Neural cell (in vitro differentiated cells): ENCODE data around the gene ZNF573. TPM values are rescaled to one million over a fixed set of nuclear protein-coding genes. Genes with fewer than 3 reads are reported as not detected.
"Not testable (repeated sequence)": the region's sequence is repeated elsewhere in the genome, so short reads cannot be mapped to it uniquely, and the experiment has no call there.

Source experiments
- H2AFZ ChIP-seq: fragments of 200-600, 300-800 bp; sonication (generic), shearing (Covaris generic); 2 replicates; pipeline ENCODE4 v1.6.0; 2014; ENCODE audit warnings: low read depth, mild to moderate bottlenecking, antibody characterized with exemption, low read length, moderate library complexity
- H3F3A ChIP-seq: fragments of 200-600 bp; shearing (Covaris generic); 2 replicates; pipeline ENCODE4 v1.6.1; 2016; ENCODE audit warnings: mild to moderate bottlenecking, moderate library complexity, mixed read lengths, antibody characterized with exemption, low read length; ENCODE audit not compliant: insufficient read depth, poor library complexity, severe bottlenecking
- H3K27ac ChIP-seq: fragments of 200-600, 300-800 bp; sonication (generic), shearing (Covaris generic); 2 replicates; pipeline ENCODE4 v1.5.1; 2014; ENCODE audit warnings: mild to moderate bottlenecking, low read length, moderate library complexity
- H3K27me3 ChIP-seq: fragments of 300-800, 200-600 bp; sonication (generic), shearing (Covaris generic); 2 replicates; pipeline ENCODE4 v1.6.0; 2014; ENCODE audit warnings: mild to moderate bottlenecking, low read depth, low read length, moderate library complexity; ENCODE audit not compliant: insufficient read depth
- H3K36me3 ChIP-seq: fragments of 300-800, 200-600 bp; sonication (generic), shearing (Covaris generic); 2 replicates; pipeline ENCODE4 v1.5.1; 2014; ENCODE audit warnings: mild to moderate bottlenecking, antibody characterized with exemption, low read length, moderate library complexity; ENCODE audit not compliant: insufficient read depth
- H3K4me2 ChIP-seq: fragments of 300-800, 200-600 bp; sonication (generic), shearing (Covaris generic); 2 replicates; pipeline ENCODE4 v1.6.0; 2014; ENCODE audit warnings: mild to moderate bottlenecking, low read length
- H3K4me3 ChIP-seq: fragments of 300-800, 200-600 bp; sonication (generic), shearing (Covaris generic); 2 replicates; pipeline ENCODE4 v1.5.1; 2014; ENCODE audit warnings: mild to moderate bottlenecking, low read length, moderate library complexity
- H3K79me2 ChIP-seq: fragments of 200-600 bp; shearing (Covaris generic); replicated peaks from 2 replicates; pipeline ENCODE4 v1.6.0; 2014; ENCODE audit warnings: mild to moderate bottlenecking, low read length, moderate library complexity; ENCODE audit not compliant: insufficient read depth
- H3K9ac ChIP-seq: fragments of 300-800, 200-600 bp; sonication (generic), shearing (Covaris generic); 2 replicates; pipeline ENCODE4 v1.6.1; 2016; ENCODE audit warnings: mild to moderate bottlenecking, low read length, mixed read lengths
- H3K9me2 ChIP-seq: fragments of 200-600 bp; shearing (Covaris generic); 2 replicates; pipeline ENCODE4 v1.6.1; 2016; ENCODE audit warnings: mild to moderate bottlenecking, low read length, mixed read lengths; ENCODE audit not compliant: insufficient read depth
- H3K9me3 ChIP-seq: fragments of 200-600, 300-800 bp; sonication (generic), shearing (Covaris generic); 2 replicates; pipeline ENCODE4 v1.6.1; 2016; ENCODE audit warnings: mild to moderate bottlenecking, mixed run types, low read length, moderate library complexity, mixed read lengths
- H4K20me1 ChIP-seq: fragments of 200-600 bp; shearing (Covaris generic); 2 replicates; pipeline ENCODE4 v1.6.1; 2016; ENCODE audit warnings: mild to moderate bottlenecking, mixed run types; ENCODE audit not compliant: insufficient read depth
- CTCF ChIP-seq: fragments of 450-650 bp; IDR thresholded peaks from 2 replicates; pipeline ENCODE4 v1.5.1; 2014; ENCODE audit warnings: antibody characterized with exemption, mild to moderate bottlenecking, moderate library complexity; ENCODE audit not compliant: poor library complexity, severe bottlenecking
- EP300 ChIP-seq: fragments of 450-650 bp; conservative IDR thresholded peaks from 2 replicates; pipeline ENCODE4 v1.6.1; 2014; ENCODE audit warnings: antibody characterized with exemption, mild to moderate bottlenecking, moderate library complexity; ENCODE audit not compliant: poor library complexity, severe bottlenecking
- EZH2 ChIP-seq: fragments of 200-600, 300-800 bp; shearing (Covaris generic), sonication (generic); IDR thresholded peaks from 2 replicates; pipeline ENCODE4 v1.6.1; 2014; ENCODE audit warnings: antibody characterized with exemption, low read length, borderline replicate concordance, mild to moderate bottlenecking; ENCODE audit not compliant: insufficient read depth, poor library complexity, severe bottlenecking
- MXI1 ChIP-seq: fragments of 450-650 bp; conservative IDR thresholded peaks from 2 replicates; pipeline ENCODE4 v1.6.1; 2014; ENCODE audit warnings: antibody characterized with exemption, mild to moderate bottlenecking; ENCODE audit not compliant: poor library complexity, severe bottlenecking
- POLR2AphosphoS5 ChIP-seq: IDR thresholded peaks from 2 replicates; pipeline ENCODE4 v1.6.1; 2012
- RAD21 ChIP-seq: fragments of 450-650 bp; conservative IDR thresholded peaks from 2 replicates; pipeline ENCODE4 v1.6.1; 2014; ENCODE audit warnings: antibody characterized with exemption, mild to moderate bottlenecking, moderate library complexity
- REST ChIP-seq: IDR thresholded peaks from 2 replicates; pipeline ENCODE4 v1.6.1; 2012; ENCODE audit warnings: borderline replicate concordance
- SMC3 ChIP-seq: fragments of 450-650 bp; conservative IDR thresholded peaks from 2 replicates; pipeline ENCODE4 v1.6.1; 2014; ENCODE audit warnings: antibody characterized with exemption, mild to moderate bottlenecking, moderate library complexity; ENCODE audit not compliant: poor library complexity
- TAF1 ChIP-seq: IDR thresholded peaks from 2 replicates; pipeline ENCODE4 v1.6.1; 2012; ENCODE audit warnings: low read depth
- polyA minus RNA-seq: library from RNA; depleted of rRNA, polyadenylated mRNA; stranded (reverse); fragments of >200 nt; gene quantifications from 2 replicates; pipeline ENCODE4 v1.2.3, GENCODE V29; 2014
- polyA plus RNA-seq: library from polyadenylated mRNA; depleted of rRNA; stranded (reverse); fragments of >200 nt; gene quantifications from 2 replicates; pipeline ENCODE4 v1.2.3, GENCODE V29; 2014

ZNF573 gene
- polyA plus RNA-seq = 7.6 and 9.1 TPM in 2 replicates
- 31.4 and 39.0 TPM in 2 replicates for polyA minus RNA-seq

GRCh38 chr19:37779127-37780005 lies at the start of gene ZNF573:
ZNF573 (minus strand) TSS chr19:37779586; CDS start chr19:37773729, 5,857 bp downstream.
- H3K4me3 ChIP-seq = peak within 1 kb of the TSS; percentile 71
- peak within 1 kb of the TSS; percentile 66 for H3K4me2 ChIP-seq
- no peaks in the 10 kb centered on the region for H3K36me3 ChIP-seq
- H3K9ac ChIP-seq = peak within 1 kb of the TSS; percentile 75
- H4K20me1 ChIP-seq = no peaks in the 10 kb centered on the region
- TF ChIP-seq EZH2 = no peak
- TF ChIP-seq MXI1 = peak; percentile 96
- TF ChIP-seq REST = peak; percentile 75
- TF ChIP-seq EP300 = no peak
- TF ChIP-seq RAD21 = peak; percentile 29
- TF ChIP-seq TAF1 = no peak
- TF ChIP-seq CTCF = peak; percentile 29
- no peak for TF ChIP-seq SMC3
- TF ChIP-seq POLR2AphosphoS5 = peak; percentile 61
- no peaks in the 10 kb centered on the region for H3K9me3 ChIP-seq
- H3K79me2 ChIP-seq = peaks cover 4% of the 10 kb centered on the region
- H3K27ac ChIP-seq = peak within 1 kb of the TSS; percentile 83
- H3F3A ChIP-seq = no peaks in the 10 kb centered on the region
- H3K27me3 ChIP-seq = no peaks in the 10 kb centered on the region
- H2AFZ ChIP-seq = peak within 1 kb of the TSS; percentile 98
- no peaks in the 10 kb centered on the region for H3K9me2 ChIP-seq

GRCh38 chr19:37817180-37817981 lies 38.0 kb upstream of the ZNF573 start:
- Histone ChIP-seq H3K4me2 (peak overlapping the region; percentile 25), H4K20me1 (no peaks in the 10 kb centered on the region), H3K36me3 (peaks cover under 1% of the 10 kb centered on the region), H2AFZ (peak overlapping the region; percentile 63), H3F3A (no peaks in the 10 kb centered on the region), H3K9ac (peak overlapping the region; percentile 69), H3K9me3 (no peaks in the 10 kb centered on the region), H3K79me2 (no peaks in the 10 kb centered on the region), H3K27ac (peak overlapping the region; percentile 60), H3K27me3 (no peaks in the 10 kb centered on the region), H3K4me3 (peak overlapping the region; percentile 77), H3K9me2 (no peaks in the 10 kb centered on the region)
- TF ChIP-seq MXI1 = peak; percentile 76
- no peak for TF ChIP-seq REST

GRCh38 chr19:37815611-37816010 lies 36.2 kb upstream of the ZNF573 start:
- H3K9ac ChIP-seq, H3K4me2 ChIP-seq, H3K27ac ChIP-seq, H3K9me2 ChIP-seq, H3K27me3 ChIP-seq, H3K36me3 ChIP-seq, H2AFZ ChIP-seq, H3K79me2 ChIP-seq, H4K20me1 ChIP-seq, H3K9me3 ChIP-seq, H3F3A ChIP-seq, H3K4me3 ChIP-seq: not testable (repeated sequence)
